GM12874 (cell line): ENCODE data around the gene ICOS.

Experiments
- TF ChIP-seq, protein P1 (sequence below): IDR thresholded peaks from 2 replicates; pipeline ENCODE4 v1.5.1; 2011; ENCODE audit warnings: low read depth, mild to moderate bottlenecking, control low read depth, low read length, moderate library complexity; ENCODE audit not compliant: insufficient read depth

ICOS gene

GRCh38 chr2:203959265-203959664 is 22.7 kb downstream of the ICOS start:
- TF ChIP-seq, protein P1, sequence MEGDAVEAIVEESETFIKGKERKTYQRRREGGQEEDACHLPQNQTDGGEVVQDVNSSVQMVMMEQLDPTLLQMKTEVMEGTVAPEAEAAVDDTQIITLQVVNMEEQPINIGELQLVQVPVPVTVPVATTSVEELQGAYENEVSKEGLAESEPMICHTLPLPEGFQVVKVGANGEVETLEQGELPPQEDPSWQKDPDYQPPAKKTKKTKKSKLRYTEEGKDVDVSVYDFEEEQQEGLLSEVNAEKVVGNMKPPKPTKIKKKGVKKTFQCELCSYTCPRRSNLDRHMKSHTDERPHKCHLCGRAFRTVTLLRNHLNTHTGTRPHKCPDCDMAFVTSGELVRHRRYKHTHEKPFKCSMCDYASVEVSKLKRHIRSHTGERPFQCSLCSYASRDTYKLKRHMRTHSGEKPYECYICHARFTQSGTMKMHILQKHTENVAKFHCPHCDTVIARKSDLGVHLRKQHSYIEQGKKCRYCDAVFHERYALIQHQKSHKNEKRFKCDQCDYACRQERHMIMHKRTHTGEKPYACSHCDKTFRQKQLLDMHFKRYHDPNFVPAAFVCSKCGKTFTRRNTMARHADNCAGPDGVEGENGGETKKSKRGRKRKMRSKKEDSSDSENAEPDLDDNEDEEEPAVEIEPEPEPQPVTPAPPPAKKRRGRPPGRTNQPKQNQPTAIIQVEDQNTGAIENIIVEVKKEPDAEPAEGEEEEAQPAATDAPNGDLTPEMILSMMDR, result no peak

- TF ChIP-seq, protein P1, result no peak
Measured at GRCh38 chr2:203959672-203960071, 23.1 kb downstream of the ICOS start.

- TF ChIP-seq, protein P1, result no peak
Measured at GRCh38 chr2:203960811-203961210, 24.2 kb downstream of the ICOS start.

- TF ChIP-seq, protein P1, result no peak
Measured at GRCh38 chr2:203971251-203971650, 34.7 kb downstream of the ICOS start.

DNA sequence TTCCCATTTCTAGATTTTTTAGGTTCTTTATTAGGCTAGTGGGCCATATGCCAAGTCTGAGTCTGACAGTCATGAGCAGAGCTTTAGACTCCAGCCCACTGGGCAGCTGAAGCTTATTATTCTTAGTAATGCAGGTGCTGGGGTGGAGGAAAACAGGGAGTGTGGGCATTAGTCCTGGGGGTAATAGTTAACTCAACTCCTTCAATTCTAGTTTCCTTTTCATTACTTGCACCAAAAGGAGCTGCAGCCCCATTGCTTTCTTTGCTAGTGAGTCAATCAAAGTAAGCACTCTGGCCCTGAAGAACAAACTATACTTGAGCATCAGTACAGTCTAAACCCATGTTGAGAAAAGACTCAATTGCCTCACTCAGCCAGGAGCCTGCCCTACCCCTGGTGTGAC is 35.5 kb downstream of the ICOS start:
- TF ChIP-seq, protein P1, result no peak

DNA sequence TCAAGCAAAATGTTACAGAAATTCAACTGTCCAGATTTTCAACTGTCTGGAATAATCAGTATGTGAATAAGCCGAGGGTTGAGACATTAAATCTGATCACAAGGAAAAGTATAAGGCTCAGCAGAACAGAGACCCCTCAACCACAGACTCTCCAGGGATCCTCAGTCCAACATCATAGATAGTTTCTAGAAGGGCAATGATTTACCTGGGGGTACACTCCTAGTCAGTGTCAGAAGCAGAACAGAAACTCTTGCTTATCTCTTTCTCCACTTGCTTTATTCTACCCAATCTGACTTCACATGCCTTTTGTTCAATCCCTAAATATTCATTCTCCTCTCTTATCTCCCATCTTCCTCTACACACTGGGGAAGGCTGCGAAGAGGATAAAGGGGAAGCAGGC is 36.4 kb downstream of the ICOS start:
- TF ChIP-seq, protein P1, result no peak

DNA sequence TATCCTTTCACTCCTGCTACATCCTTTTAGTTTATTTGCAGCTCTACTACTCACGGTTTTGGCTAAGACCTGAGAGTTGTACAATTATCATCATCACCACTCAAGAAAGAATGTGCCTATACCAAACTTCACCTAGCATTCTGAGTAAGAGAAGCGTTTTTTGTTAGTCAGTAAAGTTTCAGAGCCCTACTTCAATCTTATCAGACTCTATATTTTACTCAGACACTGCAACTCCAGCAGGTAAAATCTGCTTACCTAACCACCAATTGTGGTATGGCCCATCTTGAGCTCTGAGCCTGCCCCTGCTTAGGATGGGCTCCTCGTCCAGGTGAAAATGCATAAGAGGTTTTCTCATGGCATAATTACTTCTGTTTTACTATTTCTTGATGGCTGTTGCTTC is 37.1 kb downstream of the ICOS start:
- TF ChIP-seq, protein P1, result no peak

- TF ChIP-seq, protein P1, result no peak
Measured at GRCh38 chr2:203975912-203976311, 39.3 kb downstream of the ICOS start.
